Hematopoietic multipotent progenitor cell treated with erythropoietin and hydrocortisone succinate and interleukin-3 and kit ligand, for 15 days (in vitro differentiated cells): ENCODE results near the gene FOS.
"Not testable (repeated sequence)": the region's sequence is repeated elsewhere in the genome, so short reads cannot be mapped to it uniquely, and the experiment has no call there.

Experiments used
- DNase-seq: peaks from one replicate; pipeline ENCODE4 v3.0.0-alpha.2; 2015; ENCODE audit warnings: low spot score

Gene FOS

DNA sequence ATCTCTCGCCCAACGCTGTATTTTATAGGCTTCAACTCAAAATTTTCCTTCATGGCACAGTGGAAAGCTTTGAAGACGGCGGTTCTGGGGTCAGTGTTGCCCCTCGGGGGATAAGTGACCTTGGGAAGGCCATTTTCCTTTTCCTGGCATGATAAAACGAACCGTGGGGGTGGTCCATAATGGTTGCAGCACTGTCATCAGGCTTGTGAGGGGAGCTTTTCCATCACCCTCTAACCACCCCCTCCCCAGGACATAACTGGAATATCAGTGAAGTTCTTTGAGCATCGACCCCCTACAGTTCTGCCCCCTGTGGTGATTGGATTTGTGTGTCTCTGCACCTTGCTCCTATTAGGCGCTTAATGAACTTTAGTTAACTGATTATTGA is 16.0 kb downstream of the FOS start:
- DNase-seq = no peak

DNA sequence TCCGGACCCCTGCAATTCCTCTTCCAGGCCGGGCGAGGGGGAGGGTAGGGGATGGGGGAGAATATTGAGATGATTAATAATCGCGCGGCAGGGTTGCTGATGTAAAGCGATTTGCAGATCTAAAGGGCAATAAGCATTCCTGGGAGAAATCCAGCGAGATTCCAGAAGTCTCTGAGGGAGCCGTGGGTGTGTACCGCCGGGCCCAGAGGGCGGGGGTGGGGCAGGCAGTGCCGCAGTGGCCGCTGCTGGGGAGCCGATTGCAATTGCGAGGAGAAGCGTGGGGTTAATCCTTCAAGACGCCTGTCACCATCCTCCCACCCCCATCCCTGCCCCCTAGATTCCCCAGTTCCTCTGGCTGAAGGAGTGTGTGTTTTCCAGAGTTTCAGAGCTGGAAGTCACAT is 16.4 kb downstream of the FOS start:
- peak; percentile 57 for DNase-seq

DNA sequence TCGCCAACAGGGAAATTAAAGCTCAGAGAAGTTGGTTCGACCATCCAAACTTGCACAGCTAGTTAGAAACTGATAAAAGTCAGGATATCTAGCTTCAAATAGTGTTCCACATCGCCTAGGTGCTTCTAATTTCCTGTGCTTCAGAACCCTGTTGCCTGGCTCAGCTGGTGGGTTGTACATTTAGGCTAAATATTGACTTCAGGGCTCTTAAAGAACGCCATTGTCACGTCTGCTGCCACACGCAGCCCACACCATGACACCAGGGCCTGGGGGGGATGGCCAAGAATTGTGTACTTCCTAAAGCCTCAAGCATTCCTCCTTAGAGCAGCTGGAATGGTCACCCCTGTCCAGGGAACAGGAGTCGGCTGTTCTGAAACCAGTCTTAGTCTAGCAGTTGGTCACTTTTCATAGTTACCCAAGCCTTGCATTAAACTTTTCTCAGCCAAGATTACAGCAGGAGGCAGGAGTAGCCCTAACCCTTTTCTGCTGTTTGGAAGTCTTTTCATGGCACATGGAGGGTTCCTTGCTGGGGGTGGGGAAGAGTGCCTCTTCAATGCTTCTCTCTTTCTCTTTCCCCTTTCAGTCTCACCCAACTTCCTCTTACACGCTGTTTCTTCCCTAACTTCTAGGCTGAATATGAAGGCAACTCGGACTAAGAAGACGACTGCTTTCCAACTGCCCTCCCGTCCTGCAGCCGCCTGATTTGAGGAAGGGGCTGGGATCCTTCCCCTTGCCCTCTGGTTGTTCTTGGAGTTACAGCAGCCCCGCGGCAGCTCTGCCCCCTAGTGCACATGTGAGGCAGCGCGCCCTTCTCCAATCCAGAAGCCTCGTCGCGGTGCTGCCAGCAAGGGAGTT is 17.1 kb downstream of the FOS start:
- peak; percentile 77 for DNase-seq

DNA sequence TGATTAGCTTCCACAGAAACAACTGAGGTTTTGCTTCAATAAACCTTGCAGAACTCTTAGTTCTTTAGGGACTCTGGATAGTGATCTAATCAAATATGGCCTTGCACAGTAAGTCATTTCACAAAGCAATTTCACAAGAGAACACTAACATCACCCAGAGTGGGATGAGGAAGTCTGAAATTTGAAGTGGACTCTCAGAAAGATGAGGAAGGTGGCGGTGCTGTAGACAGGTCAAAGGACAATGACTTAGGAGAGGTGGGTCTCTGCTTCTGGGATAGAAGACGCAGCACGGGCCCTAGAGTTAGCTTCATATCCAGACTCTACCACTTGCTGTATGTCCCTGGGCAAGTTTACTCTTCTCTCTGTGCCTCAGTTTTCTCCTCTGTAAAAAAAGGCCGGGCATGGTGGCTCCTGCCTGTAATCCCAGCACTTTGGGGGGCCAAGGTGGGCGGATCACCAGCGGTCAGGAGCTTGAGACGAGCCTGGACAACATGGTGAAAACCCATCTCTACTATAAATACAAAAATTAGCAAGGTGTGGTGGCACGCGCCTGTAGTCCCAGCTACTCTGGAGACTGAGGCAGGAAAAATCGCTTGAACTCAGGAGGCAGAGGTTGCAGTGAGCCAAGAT is 18.9 kb downstream of the FOS start:
- DNase-seq = no peak

DNA sequence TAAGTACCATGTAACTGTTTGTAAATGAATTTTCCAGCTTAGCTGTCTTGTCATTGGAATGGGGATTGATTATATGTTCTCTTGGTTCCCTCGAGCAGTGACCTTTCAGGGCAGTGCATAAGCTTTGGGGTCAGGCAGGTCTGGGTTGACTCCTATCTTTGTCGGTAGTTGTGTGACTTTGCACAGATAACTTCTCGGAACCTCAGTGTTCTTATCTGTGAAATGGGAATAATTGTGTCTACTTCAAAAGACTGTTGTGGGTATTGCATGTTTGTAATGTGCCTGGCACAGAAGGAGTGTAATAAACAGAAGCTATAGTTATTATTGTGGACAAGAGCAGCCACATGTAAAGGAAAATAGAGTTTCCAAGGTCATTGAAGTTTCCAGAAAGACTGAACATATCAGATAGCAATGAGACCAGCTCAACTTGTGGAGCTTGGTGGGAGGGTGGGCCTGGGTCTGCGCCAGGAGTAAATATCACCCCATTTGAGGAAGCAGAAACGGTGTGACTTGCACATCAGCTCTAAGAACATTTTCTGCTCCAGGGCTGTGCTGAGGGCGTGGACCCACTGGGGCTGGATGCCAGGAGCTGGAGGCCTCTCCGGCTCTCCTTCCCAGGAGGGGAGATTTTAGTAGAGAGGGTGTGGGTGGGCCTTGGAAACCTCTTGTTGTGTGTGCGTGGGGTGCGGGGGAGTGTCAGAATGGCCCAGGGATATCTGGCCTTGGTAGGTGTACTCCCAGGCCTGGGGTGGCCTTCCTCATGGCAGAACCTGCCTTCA is 19.7 kb downstream of the FOS start:
- DNase-seq = no peak

DNA sequence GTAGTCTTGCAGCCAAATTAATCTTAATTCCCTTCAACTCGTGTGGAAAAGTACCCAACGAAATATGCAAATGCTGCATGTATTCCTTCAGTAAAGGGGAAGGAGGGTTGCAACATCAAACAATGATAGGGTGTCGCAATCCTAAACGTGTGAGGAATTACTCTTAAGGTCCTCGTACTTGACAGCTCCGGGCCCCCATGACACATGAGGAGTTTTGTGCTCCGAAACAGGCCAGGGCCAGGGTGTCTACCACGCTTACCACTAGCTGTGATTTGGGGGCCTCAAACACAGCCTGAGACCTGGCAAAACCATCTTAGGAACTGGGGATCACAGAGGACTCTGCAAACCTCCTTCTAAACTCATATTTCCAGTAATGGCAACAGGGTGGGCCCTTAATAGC is 20.4 kb downstream of the FOS start:
- no peak for DNase-seq

DNA sequence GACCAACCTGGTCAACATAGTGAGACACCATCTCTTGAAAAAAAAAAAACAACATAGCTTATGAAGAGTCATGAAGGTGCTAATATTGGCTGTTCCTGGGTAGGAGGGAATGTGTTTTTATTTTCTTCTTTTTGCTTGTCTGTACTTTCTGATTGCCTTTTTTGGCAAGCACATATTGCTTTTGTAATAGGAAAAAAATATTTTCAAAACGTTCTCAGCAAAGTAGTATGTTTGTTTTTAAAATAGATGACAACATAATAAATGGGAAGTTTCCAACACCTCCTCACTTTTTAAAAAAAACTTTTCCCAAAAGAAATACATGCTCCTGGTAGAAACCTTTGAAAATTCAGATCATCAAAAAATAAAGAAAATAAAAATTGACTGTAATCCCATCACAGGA is 20.9 kb downstream of the FOS start:
- no peak for DNase-seq

DNA sequence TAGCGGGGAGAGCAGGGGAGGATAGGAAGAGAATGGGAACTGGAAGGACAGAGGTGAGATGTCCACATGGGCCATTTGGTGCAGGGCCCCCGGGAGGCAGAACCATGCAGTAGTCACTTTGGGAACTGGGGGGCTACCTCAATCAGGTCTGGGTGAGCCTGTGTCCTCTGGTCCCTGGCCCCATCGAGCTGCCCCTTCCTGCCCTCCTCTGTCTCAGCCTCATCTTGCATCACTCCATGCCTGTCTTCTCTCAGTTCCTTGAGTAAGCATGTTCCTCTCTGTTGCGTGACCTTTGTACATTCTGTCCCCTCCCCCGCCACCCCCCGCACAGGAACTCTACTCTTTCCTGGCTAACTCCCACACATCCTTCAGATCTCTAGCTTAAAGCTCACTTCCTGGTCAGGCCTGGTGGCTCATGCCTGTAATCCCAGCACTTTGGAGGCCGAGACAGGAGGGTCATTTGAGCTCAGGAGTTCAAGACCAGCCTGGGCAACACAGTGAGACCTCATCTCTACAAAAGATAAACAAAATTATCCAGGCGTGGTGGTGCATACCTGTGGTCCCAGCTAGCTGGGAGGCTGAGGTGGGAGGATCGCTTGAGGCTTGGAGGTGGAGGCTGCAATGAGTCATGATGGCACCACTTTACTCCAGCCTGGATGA is 23.2 kb downstream of the FOS start:
- no peak for DNase-seq

DNA sequence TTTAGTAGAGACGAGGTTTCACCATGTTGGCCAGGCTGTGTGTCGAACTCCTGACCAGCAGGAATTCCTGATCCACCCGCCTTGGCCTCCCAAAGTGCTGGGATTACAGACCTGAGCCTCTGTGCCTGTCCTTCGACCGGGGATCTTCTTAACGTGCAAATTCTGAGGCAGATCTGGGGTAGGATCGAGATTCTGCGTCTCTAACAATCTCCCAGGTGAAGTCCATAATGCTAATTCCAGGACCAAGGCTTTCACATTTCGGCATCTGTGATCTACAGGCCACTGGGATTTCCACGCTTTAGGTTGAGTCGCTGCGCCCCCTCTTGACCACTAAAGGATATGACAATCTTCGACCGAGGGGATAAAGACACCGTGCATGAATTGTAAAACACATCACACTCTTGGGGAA is 24.8 kb downstream of the FOS start:
- DNase-seq = peak; percentile 79

DNA sequence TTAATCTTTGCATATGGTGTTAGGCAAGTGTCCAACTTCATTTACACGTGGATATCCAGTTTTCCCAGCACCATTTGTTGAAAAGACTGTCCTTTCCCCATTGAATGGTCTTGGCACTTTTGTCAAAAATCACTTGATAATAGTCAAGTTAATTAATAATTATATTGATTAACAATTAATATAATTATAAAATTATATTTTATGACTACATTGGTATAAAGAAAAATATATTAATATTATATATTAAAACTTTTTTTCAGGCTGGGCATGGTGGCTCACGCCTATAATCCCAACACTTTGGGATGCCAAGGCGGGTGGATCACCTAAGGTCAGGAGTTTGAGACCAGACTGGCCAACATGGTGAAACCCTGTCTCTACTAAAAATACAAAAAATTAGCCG is 27.8 kb downstream of the FOS start:
- DNase-seq = not testable (repeated sequence)

DNA sequence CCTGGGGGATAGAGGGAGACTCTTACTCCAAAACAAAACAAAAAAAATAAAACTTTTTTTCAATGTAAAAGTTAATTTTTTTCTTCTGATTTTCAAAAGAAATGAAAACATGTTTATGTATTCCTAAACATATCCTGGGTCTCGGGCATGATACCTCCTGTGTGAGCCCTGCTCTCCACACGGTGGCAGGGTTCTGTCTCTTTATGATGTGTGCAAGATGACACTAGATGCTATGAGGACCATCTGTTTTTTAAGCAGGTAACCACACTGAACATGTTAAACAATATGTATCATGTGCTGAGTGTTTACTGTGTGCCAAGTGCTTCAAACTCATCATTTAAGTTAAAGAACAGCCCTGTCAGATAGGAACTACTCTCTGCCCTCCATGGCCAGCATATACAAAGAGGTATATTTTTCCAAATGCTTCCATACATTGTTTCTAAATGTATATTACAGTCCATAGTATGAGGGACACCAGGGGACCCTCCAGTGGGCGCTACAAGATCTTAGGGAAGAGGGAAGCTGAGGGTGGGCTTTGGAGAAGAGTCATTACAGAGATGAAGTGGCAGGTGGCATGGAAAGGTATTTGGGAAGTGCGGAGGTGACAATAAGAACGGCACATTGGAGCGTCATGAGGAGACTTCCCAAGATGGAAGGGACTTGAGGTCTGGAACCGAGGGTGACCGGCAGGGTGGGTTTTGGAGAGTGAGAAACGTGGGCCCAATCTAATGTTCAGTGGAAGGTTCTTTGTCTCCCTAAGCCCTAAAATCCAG is 28.5 kb downstream of the FOS start:
- peak; percentile 20 for DNase-seq

DNA sequence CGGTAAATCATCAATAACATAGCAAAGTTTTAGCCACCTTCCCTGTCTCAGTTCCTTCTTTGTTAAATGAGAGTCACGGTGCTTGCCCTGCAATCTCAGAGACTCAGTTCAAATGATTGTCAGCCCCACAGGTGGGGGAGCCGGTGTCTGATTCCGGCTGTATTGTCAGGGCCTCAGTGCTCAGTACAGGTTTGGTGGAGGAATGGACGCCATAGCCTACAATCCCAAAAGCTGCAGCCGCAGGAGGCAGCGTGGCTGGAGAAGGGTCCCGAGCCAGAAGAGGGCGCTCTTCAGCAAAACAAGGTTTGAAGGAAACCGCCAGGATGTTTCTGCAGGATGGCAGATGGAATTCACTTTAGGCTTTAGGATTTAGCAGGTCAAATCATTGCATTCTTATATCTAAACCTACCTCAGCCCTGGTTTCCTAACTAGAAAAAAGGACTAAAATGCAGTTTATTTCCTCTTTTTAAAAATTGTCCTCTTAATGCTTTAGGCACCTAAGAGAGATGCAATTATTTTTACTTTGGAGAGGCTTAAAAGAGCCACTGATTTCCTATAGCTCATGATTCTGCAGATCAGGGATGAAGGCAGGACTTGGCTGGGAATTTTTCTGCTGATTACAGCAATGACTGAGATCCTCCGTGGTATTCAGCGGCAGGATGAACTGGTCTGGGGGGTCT is 29.2 kb downstream of the FOS start:
- DNase-seq = peak; percentile 80

DNA sequence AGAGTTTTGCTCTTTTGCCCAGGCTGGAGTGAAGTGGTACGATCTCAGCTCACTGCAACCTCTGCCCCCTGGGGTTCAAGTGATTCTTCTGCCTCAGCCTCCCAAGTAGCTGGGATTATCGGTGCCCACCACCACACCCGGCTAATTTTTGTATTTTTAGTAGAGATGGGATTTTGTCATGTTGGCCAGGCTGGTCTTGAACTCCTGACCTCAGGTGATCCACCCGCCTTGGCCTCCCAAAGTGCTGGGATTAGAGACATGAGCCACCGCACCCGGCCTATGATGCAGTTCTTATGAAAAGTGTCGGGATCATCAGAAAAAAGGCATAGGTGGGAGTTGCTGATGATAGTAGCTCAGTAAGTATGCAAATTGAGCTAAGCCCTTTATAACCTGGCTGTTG is 30.4 kb downstream of the FOS start:
- not testable (repeated sequence) for DNase-seq

DNA sequence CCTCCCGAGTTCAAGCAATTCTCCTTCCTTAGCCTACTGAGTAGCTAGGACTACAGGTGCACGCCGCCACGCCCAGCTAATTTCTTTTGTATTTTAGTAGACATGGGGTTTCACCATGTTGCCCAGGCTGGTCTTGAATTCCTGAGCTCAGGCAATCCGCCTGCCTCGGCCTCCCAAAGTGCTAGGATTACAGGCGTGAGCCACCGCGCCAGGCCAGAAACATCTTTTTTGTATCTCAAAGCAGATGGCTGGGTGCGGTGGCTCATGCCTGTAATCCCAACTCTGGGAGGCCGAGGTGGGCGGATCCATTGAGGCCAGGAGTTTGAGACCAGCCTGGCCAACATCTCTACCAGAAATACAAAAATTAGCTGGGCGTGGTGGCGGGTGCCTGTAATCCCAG is 30.9 kb downstream of the FOS start:
- DNase-seq = not testable (repeated sequence)

DNA sequence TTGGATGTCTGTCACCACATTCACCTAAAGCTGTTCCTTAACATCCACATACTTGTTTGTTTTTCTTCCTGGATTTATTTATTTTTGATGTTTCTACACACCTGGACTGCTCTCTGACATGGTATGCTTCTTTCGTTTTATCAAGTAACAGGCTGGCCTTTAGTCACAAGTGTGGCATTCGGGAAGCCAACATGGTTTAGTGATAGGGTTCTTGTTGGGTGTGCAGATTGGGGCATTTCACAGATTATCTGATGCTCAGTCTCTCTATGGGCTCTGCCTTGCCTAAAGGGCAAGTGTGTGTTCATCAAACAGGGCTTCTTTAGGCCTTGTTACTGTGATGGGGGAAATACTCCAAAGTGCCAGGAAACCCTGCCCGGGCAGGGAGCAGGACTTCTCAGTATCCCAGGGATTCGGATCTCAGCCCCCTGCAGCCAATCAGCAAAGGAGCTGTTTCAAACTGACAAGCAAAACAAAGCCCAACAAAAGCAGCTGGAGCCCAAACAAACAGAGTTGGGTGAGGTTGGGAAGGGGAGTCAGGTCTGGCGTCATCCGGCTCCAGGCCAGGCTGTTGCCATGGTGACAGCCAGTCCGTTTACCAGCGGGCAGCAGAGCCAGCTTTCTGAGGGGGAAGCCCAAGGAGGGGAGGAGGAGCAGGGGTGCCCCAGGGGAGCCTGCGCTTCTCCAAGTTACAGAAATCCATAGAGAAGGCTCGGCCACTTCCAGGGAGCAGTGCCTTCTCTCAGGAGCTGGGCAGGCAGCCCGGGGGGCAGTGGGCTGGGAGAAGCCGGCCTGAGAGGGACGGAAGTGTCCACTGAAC is 31.9 kb downstream of the FOS start:
- DNase-seq = no peak

DNA sequence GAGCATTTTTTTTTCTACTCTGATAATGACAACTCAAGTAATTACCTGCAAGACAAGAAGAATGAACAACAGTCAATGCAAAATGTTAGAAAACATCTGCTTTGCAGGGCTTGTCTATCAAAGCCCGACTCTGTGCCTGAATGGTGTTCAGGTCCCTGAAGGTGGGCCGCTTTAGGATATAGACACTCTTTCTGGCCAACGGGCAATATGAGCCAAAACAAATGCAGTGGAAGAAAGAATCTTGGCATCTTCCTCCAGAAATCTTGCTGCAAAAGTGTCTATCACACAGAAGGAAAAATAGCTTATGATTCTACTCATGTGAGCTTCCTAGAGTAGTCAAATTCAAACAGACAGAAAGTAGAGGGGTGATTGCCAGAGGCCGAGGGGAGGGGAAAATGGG is 32.7 kb downstream of the FOS start:
- no peak for DNase-seq

DNA sequence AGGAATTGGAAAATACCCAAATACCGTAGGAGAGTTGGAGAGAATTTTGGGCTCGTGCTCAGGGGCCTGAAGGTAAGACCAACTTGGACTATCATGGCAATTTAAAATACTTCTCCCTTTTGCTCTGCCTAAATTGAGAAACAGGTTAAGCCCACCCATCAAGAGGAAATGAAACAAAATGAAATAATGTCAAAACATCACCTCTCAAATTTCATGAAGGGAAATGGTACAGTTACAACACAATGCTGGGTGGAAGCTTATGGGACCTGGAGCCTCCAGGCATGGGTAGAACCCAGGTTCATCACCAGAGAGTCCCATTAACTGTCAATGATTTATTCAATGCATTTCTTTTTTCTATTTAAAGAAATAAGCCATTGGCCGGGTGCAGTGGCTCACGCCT is 33.7 kb downstream of the FOS start:
- no peak for DNase-seq

DNA sequence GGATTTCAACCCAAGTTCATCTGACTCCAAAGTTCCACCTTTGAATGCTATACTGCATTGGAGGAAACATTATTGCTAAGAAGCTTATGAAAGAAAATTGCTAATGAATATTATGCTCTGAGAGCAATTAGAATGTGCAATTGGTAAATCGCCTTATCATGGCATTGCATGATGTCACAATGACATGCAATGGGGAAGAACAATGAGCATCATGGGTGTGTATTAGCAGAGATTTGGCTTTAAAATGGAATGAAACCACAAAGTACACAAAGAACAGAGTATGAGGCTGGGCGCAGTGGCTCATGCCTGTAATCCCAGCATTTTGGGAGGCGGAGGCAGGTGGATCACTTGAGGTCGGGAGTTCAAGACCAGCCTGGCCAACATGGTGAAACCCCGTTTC is 34.7 kb downstream of the FOS start:
- DNase-seq = no peak

DNA sequence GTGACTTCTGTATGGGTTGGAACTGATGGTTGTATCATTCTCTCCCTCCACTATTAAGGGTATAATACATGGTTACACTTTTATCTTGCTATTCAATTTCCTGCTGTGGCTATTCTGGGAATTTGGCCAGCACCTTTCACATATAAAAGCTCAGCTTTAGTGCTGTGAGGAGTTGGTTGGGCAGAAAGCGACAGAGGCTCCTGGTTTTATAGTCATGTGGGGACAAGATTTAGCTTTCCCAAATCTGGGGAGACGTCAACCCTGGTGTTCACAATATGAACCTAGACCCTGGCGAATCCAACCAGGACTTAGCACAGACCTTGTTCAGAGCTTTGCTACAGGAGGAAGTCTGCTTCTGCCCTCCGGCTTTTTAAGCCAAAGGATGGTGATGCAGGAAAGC is 36.5 kb downstream of the FOS start:
- no peak for DNase-seq

DNA sequence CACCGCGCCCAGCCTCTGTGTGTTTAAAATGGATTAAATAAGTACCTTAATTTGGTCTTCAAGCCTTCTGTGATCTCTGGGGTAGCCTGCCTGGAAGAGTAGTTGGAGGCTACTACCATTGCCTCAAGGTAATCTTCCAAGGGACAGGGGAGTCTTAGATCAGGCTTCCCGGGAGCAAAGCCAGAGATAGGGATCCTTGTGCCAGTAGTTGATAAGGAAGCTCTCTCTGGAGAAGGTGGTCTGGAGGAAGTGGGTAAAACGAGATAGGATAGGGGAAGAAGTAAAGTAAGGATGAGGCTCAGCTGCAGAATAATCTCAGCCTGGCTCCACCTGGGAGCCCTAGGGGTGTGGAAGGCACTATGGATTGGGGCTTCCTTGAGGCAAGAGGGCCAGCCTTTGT is 38.5 kb downstream of the FOS start:
- DNase-seq = no peak
